OCI-M2 (cell line): ENCODE data around the gene TULP3.

ENCODE experiments used
- DNase-seq: peaks from one replicate; lab custom pipeline; 2025; ENCODE audit not compliant: unreplicated experiment; lab: John Stamatoyannopoulos, UW

Gene TULP3

GRCh38 chr12:2963760-2964292, 73.1 kb downstream of the TULP3 start:
- DNase-seq: no peak

GRCh38 chr12:2967651-2968050, 77.0 kb downstream of the TULP3 start:
- DNase-seq: no peak

- no peak for DNase-seq
Measured at GRCh38 chr12:2970744-2971143, 80.1 kb downstream of the TULP3 start.

GRCh38 chr12:2973566-2973965, 82.9 kb downstream of the TULP3 start:
- no peak for DNase-seq

GRCh38 chr12:2974560-2974971, 83.9 kb downstream of the TULP3 start:
- no peak for DNase-seq

GRCh38 chr12:2976581-2976996, 85.9 kb downstream of the TULP3 start:
- DNase-seq: no peak

GRCh38 chr12:2977776-2978175, 87.1 kb downstream of the TULP3 start:
- no peak for DNase-seq

GRCh38 chr12:2979806-2980205, 89.1 kb downstream of the TULP3 start:
- no peak for DNase-seq

GRCh38 chr12:2980630-2981029, 89.9 kb downstream of the TULP3 start:
- no peak for DNase-seq

GRCh38 chr12:2982361-2982760, 91.7 kb downstream of the TULP3 start:
- no peak for DNase-seq

- DNase-seq: no peak
Measured at GRCh38 chr12:2984249-2984648, 93.6 kb downstream of the TULP3 start.

- no peak for DNase-seq
Measured at GRCh38 chr12:2984698-2985097, 94.0 kb downstream of the TULP3 start.

- DNase-seq: no peak
Measured at GRCh38 chr12:2986876-2987275, 96.2 kb downstream of the TULP3 start.

- DNase-seq: no peak
Measured at GRCh38 chr12:2988494-2988893, 97.8 kb downstream of the TULP3 start.
